ENCODE measurements around the gene BMPR2.
A peak's percentile ranks its signal among the peaks of the same experiment; 100 is the strongest.
"Not testable (repeated sequence)": the region's sequence is repeated elsewhere in the genome, so short reads cannot be mapped to it uniquely, and the experiment has no call there.

BMPR2 gene

GRCh38 chr2:202577250-202578183 is 201.4 kb downstream of the BMPR2 start:
- Histone ChIP-seq H3K4me3 (no peak overlapping the region), H3K27ac (no peak overlapping the region)

- not testable (repeated sequence) for H3K4me3 ChIP-seq
Observed at GRCh38 chr2:202582846-202583245, 206.7 kb downstream of the BMPR2 start.

GRCh38 chr2:202583709-202584219 is 207.6 kb downstream of the BMPR2 start:
- Histone ChIP-seq H3K4me3 (no peak overlapping the region), H3K27ac (no peak overlapping the region)

More at GRCh38 chr2:202582846-202583245, 206.7 kb downstream of the BMPR2 start:
- H3K27ac ChIP-seq = not testable (repeated sequence)

- Histone ChIP-seq H3K27ac (no peak overlapping the region), H3K4me3 (no peak overlapping the region)
Observed at GRCh38 chr2:202588647-202589581, 212.8 kb downstream of the BMPR2 start.

- Histone ChIP-seq H3K4me3 (no peak overlapping the region), H3K27ac (no peak overlapping the region)
Observed at GRCh38 chr2:202589582-202589949, 213.4 kb downstream of the BMPR2 start.

GRCh38 chr2:202592566-202592965 is 216.4 kb downstream of the BMPR2 start:
- no peak overlapping the region for H3K27ac ChIP-seq

GRCh38 chr2:202599105-202599504 is 223.0 kb downstream of the BMPR2 start:
- Histone ChIP-seq H3K27ac (no peak overlapping the region), H3K4me3 (no peak overlapping the region)

More at GRCh38 chr2:202592566-202592965, 216.4 kb downstream of the BMPR2 start:
- no peak overlapping the region for H3K4me3 ChIP-seq

- H3K4me3 ChIP-seq = no peak overlapping the region
- no peak overlapping the region for H3K27ac ChIP-seq
Observed at GRCh38 chr2:202599911-202600310, 223.8 kb downstream of the BMPR2 start.

GRCh38 chr2:202604699-202605098 is 228.6 kb downstream of the BMPR2 start:
- no peak overlapping the region for H3K4me3 ChIP-seq
- no peak overlapping the region for H3K27ac ChIP-seq

GRCh38 chr2:202605174-202605573 is 229.0 kb downstream of the BMPR2 start:
- Histone ChIP-seq H3K27ac (no peak overlapping the region), H3K4me3 (no peak overlapping the region)

- H3K27ac ChIP-seq = peak overlapping the region in 2 of 21 experiments; percentile 35 to 37
Observed at GRCh38 chr2:202608142-202608852, 232.2 kb downstream of the BMPR2 start.

GRCh38 chr2:202609381-202610145 is 233.4 kb downstream of the BMPR2 start:
- peak overlapping the region in 8 of 21 experiments; percentile 11 to 35 (median 28) for H3K27ac ChIP-seq

More at GRCh38 chr2:202608142-202608852, 232.2 kb downstream of the BMPR2 start:
- H3K4me3 ChIP-seq = no peak overlapping the region

GRCh38 chr2:202610380-202610779 is 234.3 kb downstream of the BMPR2 start:
- Histone ChIP-seq H3K27ac (peak overlapping the region in 2 of 21 experiments; percentile 24 to 32), H3K4me3 (no peak overlapping the region)

More at GRCh38 chr2:202609381-202610145, 233.4 kb downstream of the BMPR2 start:
- no peak overlapping the region for H3K4me3 ChIP-seq

- H3K4me3 ChIP-seq = no peak overlapping the region
- H3K27ac ChIP-seq = no peak overlapping the region
Observed at GRCh38 chr2:202612145-202612544, 236.0 kb downstream of the BMPR2 start.

GRCh38 chr2:202613479-202613878 is 237.4 kb downstream of the BMPR2 start:
- Histone ChIP-seq H3K27ac (no peak overlapping the region), H3K4me3 (no peak overlapping the region)

Data from skin epidermis (tissue), 12 donors.